Sciatic nerve (tissue), 2 donors: ENCODE results near the gene TMBIM6. TPM values are rescaled to one million over a fixed set of nuclear protein-coding genes. Genes with fewer than 3 reads are reported as not detected.
"Not testable (repeated sequence)": the region's sequence is repeated elsewhere in the genome, so short reads cannot be mapped to it uniquely, and the experiment has no call there.

Experiments
- ATAC-seq: fragments of 200-7000 bp; cut with Tn5 transposase; one replicate; pipeline ENCODE4 v1.9.1; 2020; ENCODE audit warnings: mild to moderate bottlenecking, moderate library complexity
- DNase-seq: peaks from one replicate; pipeline ENCODE4 v3.0.0-alpha.2; 2020; ENCODE audit warnings: low spot score
- intact Hi-C: fragments of 100-400 bp; cut with DNase I; formaldehyde crosslinking; loops from one replicate; pipeline ENCODE4 v1.14.2; 2022
- total RNA-seq: library from RNA; stranded (reverse); fragmentation: NEBNext Ultra II Directional; extraction: Animal tissue kit (Norgen Biotek cat#: 25700); gene quantifications from one replicate; pipeline ENCODE4 v1.2.1, GENCODE V29; 2021
- donor health status: DM: no; HTN: no; CAD: no.
- donor health status: DM: no; HTN: no; CAD: no.

TMBIM6 gene
- total RNA-seq, 1 donor from 2014 or later: 396 TPM

DNA sequence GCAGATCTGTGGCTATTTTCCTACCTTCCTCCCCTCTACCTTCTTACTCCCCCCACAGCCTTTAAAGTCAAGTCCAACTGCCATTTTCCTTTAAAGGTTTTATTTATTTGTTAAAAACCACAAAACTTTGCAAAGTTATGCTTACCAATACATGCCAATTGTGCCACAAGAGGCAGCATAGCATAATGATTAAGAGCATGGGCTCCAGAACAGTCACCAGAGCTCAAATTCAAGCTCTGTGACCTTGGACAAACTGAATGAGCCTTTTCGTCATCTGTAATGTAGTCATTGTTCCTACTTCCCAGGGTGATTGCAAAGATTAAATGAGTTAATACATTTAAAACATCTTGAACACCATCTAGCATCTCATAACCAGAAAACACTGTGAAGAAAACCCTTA lies 21.1 kb upstream of the TMBIM6 start:
- intact Hi-C loops: no loop called here
- DNase-seq: no peak
- no peak for ATAC-seq

DNA sequence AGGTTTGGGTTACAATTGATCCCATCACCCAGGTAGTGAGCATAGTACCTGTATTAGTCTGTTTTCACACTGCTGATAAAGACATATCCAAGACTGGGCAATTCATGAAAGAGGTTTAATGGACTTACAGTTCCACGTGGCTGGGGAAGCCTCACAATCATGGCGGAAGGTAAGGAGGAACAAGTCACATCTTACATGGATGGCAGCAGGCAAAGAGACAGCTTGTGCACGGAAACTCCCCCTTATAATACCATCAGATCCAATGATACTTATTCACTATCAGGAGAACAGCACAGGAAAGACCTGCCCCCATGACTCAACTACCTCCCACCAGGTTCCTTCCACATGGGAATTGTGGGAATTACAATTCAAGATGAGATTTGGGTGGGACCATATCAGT lies 20.0 kb upstream of the TMBIM6 start:
- DNase-seq, ATAC-seq, intact Hi-C loops: not testable (repeated sequence)

DNA sequence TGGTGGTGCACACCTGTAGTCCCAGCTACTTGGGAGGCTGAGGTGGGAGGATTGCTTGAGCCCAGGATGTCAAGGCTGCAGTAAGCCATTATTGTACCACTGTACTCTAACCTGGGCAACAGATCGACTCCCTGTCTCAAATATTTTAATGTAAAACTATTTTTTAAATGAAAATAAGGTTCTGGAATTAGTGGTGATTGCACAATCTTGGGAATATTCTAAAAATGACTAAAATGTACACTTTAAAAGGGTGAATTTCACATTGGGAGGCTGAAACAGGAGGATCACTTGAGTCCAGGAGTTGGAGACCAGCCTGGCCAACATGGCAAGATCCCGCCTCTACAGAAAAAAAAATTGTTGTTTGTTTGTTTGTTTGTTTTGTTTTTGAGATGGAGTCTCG lies 12.9 kb upstream of the TMBIM6 start:
- intact Hi-C loops: no loop called here
- DNase-seq: no peak
- no peak for ATAC-seq

DNA sequence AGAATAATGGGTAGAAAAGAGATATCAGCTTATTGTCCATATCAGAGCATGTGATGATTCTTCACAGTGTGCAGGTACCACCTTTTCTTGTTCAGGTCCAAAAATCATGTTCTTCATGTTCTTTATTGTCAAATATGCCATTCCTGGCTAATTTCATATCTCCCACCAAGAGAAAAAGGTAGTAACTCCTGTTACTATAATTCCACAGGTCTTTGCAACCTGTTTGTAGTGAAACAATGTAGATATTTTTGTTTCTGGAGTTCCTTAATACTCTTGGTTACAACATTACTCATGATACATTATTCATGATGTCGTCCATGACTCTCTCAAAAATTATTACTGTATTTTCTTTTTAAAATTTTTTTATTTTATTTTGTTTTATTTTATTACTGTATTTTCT lies 11.3 kb upstream of the TMBIM6 start:
- ATAC-seq (no peak), DNase-seq (no peak)
- intact Hi-C loops: no loop called here

DNA sequence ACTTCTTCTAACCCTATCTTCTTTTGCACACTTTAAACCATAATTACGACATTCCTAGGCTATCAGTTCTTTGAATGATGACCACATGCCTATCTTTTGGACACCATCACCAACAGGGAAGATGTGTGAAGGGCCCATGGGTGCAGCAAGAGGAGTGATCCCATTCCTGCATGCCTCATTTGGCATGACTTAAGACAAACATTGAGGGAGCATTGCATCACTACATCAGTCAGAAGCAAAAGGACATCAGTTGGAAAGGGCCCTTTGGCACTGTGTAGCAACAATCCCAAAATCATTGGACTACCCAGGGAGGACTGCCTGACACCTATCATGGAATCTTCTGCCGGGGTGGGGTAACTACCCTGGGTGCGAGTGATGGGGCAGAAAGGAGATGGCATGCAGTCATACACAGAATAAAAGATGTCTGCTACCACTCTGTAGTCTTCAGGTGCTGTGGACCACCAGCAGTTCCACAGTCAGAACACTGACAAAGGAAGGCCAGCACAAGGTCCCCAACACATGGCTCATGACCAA lies 10.7 kb upstream of the TMBIM6 start:
- intact Hi-C loops: no loop called here
- DNase-seq (no peak), ATAC-seq (no peak)

DNA sequence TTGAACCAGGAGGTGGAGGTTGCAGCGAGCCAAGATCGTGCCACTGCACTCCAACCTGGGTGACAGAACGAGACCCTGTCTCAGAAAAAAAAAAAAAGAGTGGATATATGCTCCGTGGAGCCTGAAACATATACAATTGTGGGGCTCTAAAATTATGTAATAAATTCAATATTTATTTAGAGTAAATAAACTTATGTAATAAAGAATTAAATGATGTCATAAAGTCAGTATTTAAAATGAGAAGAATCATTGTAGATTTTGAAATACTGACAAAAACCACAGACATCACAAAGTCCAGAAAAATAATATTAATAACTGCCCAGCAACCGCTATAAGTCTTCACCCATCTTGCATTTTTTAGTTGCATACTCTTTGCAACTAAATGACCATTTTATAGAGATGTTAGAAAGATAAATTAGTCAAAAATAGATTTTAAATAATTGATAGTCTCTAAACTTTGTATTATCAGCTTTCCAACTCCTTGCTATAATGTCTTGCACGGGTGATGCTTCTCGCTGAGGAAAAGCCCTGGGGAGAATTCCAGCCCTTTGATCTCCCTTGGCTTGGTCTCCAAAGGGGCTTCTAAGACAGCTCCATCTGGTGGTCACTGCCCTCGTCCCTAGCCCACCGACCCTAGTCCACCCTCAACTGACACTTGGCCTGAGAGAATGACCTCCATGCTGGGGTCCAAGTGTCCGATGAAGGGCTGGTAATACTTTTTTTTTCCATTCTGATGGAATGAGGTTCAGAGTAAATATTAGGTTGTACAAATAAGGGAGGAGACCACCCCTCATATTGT lies 7.9 kb upstream of the TMBIM6 start:
- intact Hi-C loops: no loop called here
- DNase-seq: no peak
- ATAC-seq: no peak

DNA sequence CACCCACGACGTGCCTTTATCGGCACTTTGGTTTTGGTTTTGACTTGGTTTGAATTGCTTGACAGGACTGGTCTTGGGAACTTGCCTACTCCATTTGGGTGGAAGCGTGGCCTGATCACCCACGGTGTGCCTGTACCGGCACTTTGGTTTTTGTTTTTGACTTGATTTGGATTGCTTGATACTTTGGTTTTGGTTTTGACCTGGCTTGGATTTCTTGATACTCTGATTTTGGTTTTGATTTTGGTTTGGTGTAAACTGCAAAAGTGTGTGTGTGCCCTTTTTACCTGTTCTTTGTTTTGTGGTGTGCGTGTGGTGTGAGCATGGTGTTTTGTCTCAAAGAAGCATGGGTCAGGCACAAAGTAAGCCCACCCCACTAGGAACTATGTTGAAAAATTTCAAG lies 6.5 kb upstream of the TMBIM6 start:
- DNase-seq, intact Hi-C loops, ATAC-seq: not testable (repeated sequence)

DNA sequence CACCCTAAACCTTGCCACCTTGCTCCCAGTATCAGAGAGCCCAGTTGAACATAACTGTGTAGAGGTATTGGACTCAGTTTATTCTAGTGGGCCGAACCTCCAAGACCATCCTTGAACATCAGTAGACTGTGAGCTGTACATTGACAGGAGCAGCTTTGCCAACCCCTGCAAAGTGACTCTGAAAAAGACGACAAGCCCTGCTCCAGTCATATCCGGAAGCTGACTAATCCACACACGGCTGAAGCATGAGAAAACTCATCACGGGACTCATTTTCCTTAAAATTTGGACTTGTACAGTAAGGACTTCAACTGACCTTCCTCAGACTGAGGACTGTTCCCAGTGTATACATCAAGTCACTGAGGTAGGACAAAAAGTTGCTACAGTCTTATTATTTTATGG lies 2.6 kb upstream of the TMBIM6 start:
- intact Hi-C loops, DNase-seq, ATAC-seq: not testable (repeated sequence)

DNA sequence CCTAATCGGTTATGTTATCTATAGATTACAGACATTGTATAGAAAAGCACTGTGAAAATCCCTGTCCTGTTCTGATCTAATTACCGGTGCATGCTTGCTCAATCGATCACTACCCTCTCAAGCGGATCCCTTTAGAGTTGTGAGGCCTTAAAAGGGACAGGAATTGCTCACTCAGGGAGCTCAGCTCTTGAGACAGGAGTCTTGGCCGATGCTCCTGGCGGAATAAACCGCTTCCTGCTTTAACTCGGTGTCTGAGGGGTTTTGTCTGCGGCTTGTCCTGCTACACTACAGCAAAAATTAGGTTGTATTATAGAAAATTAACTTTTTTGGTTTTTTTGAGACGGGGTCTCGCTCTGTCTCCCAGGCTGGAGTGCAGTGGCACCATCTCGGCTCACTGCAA lies 1.1 kb upstream of the TMBIM6 start:
- ATAC-seq, DNase-seq, intact Hi-C loops: not testable (repeated sequence)

DNA sequence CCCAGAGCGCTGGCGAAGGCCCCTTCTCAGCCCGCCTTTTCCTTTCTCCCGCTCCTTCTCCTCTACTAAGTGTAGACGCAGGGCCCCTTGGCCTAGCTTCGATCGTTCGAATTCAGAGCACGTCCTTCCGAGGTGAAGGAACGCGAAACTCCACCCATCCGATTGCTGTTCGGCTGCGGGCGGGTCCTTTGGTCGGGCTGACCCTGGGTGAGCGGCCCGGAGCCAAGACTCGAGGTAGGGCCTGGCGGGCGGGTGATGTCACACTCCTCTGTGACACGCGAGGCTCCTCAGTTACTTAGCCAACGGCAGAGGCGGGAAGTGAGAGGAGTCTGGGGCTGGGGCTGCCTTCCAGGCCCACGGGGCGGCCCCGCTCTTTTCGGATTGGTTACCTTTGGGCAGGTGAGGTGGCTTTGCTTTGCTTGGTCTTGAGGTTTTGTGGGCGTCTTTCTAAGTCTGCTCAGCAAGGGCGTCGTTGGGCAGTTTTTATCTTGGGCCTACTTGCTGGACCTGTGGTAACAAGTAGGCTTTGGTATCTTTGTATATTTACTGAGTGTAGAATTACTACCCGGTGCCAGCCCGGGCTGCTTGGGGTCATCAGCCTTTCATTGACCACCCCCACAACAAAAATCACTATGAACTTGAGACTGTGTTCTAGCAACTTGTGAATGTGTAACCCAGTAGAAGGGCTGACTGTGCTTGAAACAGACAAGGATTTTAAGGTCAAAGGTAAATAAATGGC lies 694 bp downstream of the TMBIM6 start:
- ATAC-seq: peak; percentile 80
- intact Hi-C loops: no loop called here
- peak; percentile 85 for DNase-seq

DNA sequence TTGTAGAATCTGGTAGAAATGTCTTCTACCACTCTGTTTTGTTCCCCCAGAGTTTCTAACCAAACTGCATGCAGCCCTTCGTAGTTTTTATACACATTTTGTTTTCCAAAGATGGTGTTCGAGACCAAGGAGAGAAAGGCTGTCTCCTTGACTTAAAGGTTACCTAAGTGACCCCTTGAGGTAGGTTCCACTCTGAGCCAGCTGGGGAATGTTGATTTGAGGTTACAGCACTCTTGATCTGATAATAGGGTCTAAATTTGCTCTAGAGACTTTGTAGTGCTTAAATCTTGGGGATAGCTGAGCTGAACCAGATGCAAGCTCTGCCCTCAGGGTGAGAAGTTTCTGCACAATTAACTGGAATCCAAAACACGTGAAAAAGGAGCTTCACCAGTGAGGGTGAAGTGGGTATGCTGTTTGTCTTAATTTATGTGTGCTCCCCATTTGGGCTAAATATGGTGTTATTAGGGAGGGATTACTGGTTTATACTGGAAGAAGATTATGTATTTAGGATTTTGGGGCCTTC lies 3.1 kb downstream of the TMBIM6 start:
- intact Hi-C loops: no loop called here
- DNase-seq: no peak
- no peak for ATAC-seq

DNA sequence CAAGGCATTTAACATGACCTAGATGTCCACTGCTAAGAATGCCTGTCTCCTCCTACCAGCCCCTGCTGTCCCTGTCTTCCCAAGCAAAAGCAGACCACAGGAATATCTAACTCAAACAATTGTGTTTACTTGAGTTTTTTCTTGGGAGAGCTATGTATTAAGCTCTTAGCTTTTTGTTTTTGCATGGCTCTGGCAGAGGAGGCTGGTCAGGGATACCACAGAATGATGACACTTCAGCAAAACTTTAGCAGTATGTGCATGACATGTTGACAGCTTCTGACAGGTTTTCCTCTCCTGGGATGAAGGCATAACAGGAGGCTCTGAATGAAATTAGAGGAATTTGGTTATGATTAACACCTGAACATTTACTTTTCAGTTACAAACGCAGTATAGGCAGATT lies 6.9 kb downstream of the TMBIM6 start:
- ATAC-seq: no peak
- intact Hi-C loops: no loop called here
- no peak for DNase-seq

DNA sequence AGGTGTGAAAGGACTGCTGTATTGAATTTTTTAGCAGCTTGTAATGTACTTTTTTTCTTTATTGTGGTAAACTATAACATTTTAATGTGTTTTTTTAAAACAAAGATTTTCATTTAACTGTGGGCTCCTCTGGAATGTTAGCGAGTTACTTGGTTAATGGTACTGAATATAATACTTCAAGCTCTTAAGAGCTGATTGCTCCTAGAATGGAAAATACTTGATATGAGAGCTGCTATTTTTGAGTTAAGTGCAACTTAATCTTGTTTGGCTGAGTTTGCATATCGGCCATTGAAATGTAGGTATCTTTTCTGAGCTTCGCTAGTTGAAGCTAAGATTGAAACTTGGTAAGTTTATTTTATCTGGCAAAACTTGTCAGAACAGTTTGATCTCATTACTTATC lies 7.4 kb downstream of the TMBIM6 start:
- DNase-seq (no peak), ATAC-seq (no peak)
- intact Hi-C loops: no loop called here

DNA sequence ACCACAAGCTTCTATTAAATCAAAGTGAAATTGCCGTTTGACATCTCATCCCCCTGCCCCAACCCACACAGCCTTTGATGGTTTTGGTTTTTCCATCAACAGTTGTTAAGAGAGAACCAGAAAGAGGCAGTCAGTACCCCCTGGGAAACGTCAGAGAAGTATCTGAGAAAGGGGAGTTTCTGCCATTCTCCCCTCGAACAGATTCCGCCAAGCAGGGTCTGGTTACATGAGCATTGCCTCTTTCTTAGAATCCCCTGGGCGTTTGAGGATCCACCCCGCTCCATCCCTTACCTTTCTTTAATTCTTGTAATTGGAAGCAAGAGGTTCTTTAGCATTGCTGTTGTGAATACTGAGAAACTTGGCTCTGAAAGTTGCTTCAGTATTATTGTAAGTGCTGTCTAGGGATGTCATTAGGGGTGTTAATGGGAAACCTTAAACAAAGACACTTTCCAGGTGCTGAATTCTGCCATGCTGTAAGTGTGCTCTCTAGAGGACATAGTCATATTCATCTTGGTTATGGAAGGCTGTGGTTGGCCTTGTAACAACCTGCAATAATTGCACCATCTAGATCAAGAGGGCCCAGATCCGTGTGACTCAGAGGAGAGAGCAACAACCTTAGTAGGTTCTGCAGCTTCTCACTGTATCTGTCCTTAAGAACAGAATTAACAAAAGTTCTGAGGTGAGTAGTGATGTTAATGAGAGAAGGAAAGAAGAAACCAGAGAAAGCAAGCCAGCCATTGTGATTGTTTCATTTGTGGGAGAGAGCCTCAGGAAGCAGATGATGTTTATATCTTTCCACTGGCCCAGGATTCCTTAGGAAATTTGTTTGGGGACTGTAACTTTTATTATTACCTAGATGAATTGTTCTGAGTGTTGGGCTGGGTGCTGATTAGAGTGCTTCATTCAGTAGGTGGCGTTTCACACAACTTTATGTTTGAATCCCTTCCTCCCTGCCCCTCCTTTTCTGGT lies 9.0 kb downstream of the TMBIM6 start:
- DNase-seq: no peak
- intact Hi-C loops: no loop called here
- no peak for ATAC-seq

DNA sequence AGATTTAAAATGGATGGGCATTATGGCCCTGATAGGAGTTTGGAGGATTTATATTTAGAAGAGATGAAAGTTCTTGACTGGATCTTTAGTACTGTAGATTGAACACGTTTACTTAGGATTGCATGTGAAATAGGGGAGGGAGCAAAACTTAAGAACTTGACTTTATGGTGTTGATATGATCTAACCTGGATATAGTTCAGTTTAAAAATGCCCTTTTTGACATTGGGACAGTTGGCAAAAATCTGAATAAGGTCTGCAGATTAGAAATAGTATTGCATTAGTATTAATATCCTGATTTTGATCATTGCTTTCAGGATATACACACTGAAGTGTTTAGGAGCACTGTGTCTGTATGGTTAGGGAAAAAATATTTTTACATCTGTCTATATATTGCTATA lies 9.6 kb downstream of the TMBIM6 start:
- ATAC-seq (no peak), DNase-seq (no peak)
- intact Hi-C loops: no loop called here

DNA sequence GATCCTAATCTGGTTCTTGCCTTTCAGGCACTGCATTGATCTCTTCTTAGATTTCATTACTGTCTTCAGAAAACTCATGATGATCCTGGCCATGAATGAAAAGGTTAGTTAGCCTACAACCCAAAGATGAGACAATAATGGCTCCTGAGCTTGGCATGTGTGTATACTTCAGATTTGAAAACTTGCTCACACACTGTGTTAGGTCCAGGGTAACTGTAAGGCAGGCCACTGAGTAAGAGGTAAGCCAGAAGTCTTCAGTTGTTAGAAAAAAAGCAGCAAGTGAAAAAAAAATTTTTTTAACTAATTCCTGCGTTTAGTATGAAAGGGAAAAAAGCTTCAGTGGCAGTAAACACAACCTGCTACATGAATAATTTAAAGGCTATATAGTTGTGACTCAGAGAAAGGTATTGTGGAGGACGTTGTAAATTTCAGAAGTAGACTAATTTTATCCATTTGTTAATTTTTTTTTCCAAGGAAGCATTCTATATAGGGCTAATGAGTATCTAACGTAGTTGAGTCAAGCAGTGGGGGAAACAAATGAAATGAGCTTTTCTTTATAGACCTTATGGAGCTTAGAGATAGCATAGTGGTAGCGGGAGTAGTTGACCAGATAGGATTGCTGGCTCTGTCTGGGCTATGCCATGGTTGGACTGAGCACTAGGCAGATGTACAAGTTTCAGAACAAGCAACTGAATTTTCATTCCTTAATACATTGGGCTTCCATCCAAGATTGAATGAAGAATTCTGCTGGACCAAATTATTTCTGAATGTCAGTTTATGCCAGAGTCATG lies 20.5 kb downstream of the TMBIM6 start:
- ATAC-seq: no peak
- no peak for DNase-seq
- intact Hi-C loops: no loop called here

DNA sequence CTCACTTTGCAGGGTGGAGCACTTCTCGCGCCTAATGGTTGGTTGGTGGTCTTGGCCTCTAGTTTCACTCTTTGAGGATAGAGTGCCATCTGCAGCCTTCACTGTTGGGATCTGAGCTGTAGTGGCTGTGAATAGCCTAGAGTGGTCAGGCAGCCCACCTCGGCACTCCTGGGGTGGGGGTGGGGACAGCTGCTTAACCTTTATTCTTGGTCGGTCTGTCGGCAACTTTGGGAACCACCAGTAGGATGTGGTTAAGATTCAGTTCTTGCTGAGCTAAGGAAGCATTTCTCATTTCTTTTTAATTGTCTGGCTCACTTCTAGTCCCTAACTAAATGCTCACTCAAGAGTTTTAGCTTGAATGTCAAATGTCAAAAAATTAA lies 21.1 kb downstream of the TMBIM6 start:
- ATAC-seq: peak; percentile 13
- intact Hi-C loops: no loop called here
- DNase-seq: no peak

DNA sequence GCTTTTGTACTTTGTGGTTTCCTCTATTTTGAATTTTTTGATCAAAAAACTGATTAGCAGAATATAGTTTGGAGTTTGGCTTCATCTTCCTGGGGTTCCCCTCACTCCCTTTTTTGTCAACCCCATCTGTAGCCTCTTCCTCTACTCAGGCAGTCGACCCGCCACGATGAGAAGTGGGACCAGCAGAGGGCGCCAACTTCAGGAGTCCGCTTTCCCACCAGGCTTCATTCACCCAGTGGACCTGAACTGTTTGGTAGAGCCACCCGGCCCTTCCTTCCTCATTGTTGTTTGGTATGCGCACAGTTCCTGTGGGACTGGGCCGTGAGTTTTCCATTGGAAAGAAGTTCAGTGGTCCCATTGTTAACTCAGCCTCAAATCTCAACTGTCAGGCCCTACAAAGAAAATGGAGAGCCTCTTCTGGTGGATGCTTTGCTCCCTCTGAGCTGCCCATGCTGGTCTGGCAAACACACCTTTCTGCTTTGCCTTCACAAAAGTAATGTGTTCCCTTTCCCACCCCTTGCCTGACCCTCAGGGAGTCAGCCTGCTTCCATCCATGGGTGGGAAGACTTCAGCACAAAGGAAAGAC lies 21.7 kb downstream of the TMBIM6 start:
- intact Hi-C loops: no loop called here
- peak; percentile 77 for ATAC-seq
- peak; percentile 86 for DNase-seq
